ENCODE results near the gene ATP5F1E. TPM values are rescaled to one million over a fixed set of nuclear protein-coding genes. Genes with fewer than 3 reads are reported as not detected.

Gene ATP5F1E
- total and polyA plus RNA-seq, 4 donors: 11.7 to 148 (median 27.7) TPM

- Histone ChIP-seq H3K36me3 (ENCODE audit: control insufficient read depth in 4 of 4, insufficient read depth in 3 of 4, low read depth in 1 of 4, low read length in 3 of 4) (no peaks in the 10 kb centered on the region), H3K4me3 (ENCODE audit: low read depth in 1 of 3, low read length in 3 of 3) (no peak overlapping the region), H3K9me3 (ENCODE audit: control insufficient read depth in 4 of 4, low read length in 3 of 4) (no peaks in the 10 kb centered on the region), H3K27ac (ENCODE audit: low read depth in 1 of 2, low read length in 2 of 2) (no peak overlapping the region), H3K4me1 (ENCODE audit: control insufficient read depth in 4 of 4, insufficient read depth in 4 of 4, low read length in 3 of 4) (peaks cover 0 to 5% (median 2%) of the 10 kb centered on the region in 4 donors), H3K9ac (ENCODE audit: low read depth in 1 of 2, low read length in 2 of 2) (no peak overlapping the region), H3K27me3 (ENCODE audit: control insufficient read depth in 4 of 4, insufficient read depth in 4 of 4, low read length in 3 of 4) (no peaks in the 10 kb centered on the region)
- no peak for DNase-seq (ENCODE audit: low spot score)
- TF ChIP-seq GABPA (IDR thresholded peaks at IDR 0.05 in 1 of 2, conservative IDR thresholded peaks at IDR 0.05 in 1 of 2) (no peak), JUND (IDR thresholded peaks at IDR 0.05) (no peak), FOXA1 (IDR thresholded peaks at IDR 0.05) (no peak), REST (IDR thresholded peaks at IDR 0.05) (no peak), MAX (IDR thresholded peaks at IDR 0.05) (no peak), RXRA (IDR thresholded peaks at IDR 0.05) (no peak), TAF1 (conservative IDR thresholded peaks at IDR 0.05) (no peak), NR2F2 (IDR thresholded peaks at IDR 0.05) (no peak), FOXA2 (IDR thresholded peaks at IDR 0.05) (no peak), CTCF (IDR thresholded peaks at IDR 0.05; ENCODE audit: low read depth, low read length, missing input control) (no peak), EGR1 (IDR thresholded peaks at IDR 0.05; ENCODE audit: low read depth in 2 of 2) (no peak), SP1 (IDR thresholded peaks at IDR 0.05) (no peak), ZBTB33 (IDR thresholded peaks at IDR 0.05) (no peak), HNF4G (IDR thresholded peaks at IDR 0.05) (no peak), ATF3 (IDR thresholded peaks at IDR 0.05) (no peak), YY1 (IDR thresholded peaks at IDR 0.05) (no peak)
- 78% methylated on average over 5 of the region's 5 CpGs for WGBS
These were observed 16.0 kb upstream of the ATP5F1E start for GRCh38 chr20:59047938-59048680.

All from liver (tissue), 9 donors.